ENCODE data around the gene KLF16. TPM values are rescaled to one million over a fixed set of nuclear protein-coding genes. Genes with fewer than 3 reads are reported as not detected.

Gene KLF16
- total RNA-seq, 1 donor from 2014 or later: 2.6 TPM

DNA sequence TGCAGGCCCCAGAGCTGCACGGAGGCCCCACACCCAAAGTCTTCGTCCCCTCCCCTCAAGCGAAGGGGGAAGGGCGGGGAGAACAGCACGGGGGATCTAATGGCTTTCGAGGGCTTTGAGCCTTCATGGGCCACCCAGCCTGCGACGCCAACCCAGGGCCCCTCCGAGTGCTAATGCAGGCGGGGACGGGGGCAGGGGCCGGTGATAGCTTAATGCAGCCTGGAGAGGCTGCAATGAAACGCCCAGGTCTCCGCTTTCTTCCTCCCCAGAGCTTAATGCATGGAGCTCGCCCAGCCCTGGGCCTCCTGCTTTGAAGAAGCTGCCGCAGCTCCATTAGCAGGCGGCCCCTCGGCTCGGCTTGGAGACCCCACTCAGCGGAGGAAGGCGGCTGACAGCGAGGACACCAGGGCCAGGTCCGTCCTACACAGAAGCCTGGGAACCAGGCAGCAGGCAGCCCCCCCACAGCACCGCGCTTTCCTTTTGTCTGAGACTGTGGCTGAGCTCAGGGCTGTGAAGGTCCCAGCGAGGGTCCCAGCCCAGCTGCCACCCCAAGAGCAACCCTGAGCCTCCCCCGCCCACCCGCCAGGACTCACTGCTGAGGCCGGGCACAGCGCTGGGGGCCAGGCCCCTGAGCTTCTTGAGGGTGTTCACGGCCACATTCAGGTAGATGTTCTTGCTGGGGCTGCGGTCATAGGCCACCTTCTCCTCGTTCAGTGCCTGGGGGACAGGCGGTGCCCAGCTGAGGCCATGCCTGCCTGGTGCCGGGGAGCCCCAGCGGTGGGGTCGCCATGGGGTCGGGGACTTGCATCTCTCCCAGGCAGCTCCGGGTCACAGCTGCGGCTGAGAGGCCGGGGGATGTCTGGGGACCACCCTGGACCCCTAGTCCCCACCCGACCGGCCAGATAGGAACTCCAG lies 43.8 kb downstream of the KLF16 start:
- H3K9me3 ChIP-seq (ENCODE audit: control insufficient read depth in 3 of 3, low read length in 3 of 3): no peaks in the 10 kb centered on the region
- H3K27me3 ChIP-seq (ENCODE audit: control insufficient read depth in 3 of 3, insufficient read depth in 3 of 3, low read length in 3 of 3): no peaks in the 10 kb centered on the region
- H3K4me3 ChIP-seq (ENCODE audit: low read length in 3 of 3): no peak overlapping the region
- peaks cover 61 to 65% (median 65%) of the 10 kb centered on the region in 3 donors for H3K36me3 ChIP-seq (ENCODE audit: control insufficient read depth in 3 of 3, insufficient read depth in 3 of 3, low read length in 3 of 3)
- no peak overlapping the region for H3K27ac ChIP-seq (ENCODE audit: low read depth, low read length)
- no peak overlapping the region for H3K9ac ChIP-seq (ENCODE audit: low read depth in 1 of 3, low read length in 3 of 3)
- H3K4me1 ChIP-seq (ENCODE audit: control insufficient read depth in 3 of 3, insufficient read depth in 3 of 3, low read length in 3 of 3): peaks cover 0 to 3% (median 3%) of the 10 kb centered on the region in 3 donors

DNA sequence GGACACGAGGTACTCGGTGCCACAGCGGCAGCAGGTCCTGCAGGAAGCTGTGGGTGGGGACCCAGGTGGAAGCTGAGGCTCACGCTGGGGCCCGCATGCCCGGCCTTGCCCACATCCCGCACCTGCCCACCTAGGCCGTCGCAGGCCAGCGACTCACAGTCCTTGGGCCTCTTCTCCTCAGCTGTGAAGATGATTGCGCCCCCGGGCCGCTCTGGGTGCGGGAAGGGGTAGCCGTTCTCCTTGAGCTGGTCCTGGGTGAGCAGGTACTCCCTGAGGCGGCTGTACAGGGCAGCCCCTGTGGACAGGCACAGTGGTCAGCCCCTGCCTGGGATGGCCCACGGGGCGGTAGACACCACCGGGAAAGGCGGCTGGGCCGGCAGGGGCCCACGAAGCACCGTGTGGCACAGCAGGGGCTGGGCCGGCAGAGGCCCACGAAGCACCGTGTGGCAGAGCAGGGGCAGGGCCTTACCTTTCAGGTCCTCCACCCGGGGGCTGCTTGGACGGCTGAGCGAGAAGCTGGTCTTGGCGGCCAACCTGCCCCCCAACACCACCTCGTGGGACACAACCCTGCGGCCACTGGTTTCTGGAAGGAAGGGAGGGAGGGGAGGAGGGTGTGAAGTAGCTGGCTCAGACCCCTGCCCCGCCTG lies 44.7 kb downstream of the KLF16 start:
- Histone ChIP-seq H3K9ac (ENCODE audit: low read depth in 1 of 3, low read length in 3 of 3) (no peak overlapping the region), H3K36me3 (ENCODE audit: control insufficient read depth in 3 of 3, insufficient read depth in 3 of 3, low read length in 3 of 3) (peaks cover 53 to 59% (median 58%) of the 10 kb centered on the region in 3 donors), H3K4me3 (ENCODE audit: low read length in 3 of 3) (no peak overlapping the region), H3K4me1 (ENCODE audit: control insufficient read depth in 3 of 3, insufficient read depth in 3 of 3, low read length in 3 of 3) (peaks cover 4 to 12% (median 6%) of the 10 kb centered on the region in 3 donors), H3K27me3 (ENCODE audit: control insufficient read depth in 3 of 3, insufficient read depth in 3 of 3, low read length in 3 of 3) (no peaks in the 10 kb centered on the region), H3K9me3 (ENCODE audit: control insufficient read depth in 3 of 3, low read length in 3 of 3) (no peaks in the 10 kb centered on the region), H3K27ac (ENCODE audit: low read depth, low read length) (no peak overlapping the region)

DNA sequence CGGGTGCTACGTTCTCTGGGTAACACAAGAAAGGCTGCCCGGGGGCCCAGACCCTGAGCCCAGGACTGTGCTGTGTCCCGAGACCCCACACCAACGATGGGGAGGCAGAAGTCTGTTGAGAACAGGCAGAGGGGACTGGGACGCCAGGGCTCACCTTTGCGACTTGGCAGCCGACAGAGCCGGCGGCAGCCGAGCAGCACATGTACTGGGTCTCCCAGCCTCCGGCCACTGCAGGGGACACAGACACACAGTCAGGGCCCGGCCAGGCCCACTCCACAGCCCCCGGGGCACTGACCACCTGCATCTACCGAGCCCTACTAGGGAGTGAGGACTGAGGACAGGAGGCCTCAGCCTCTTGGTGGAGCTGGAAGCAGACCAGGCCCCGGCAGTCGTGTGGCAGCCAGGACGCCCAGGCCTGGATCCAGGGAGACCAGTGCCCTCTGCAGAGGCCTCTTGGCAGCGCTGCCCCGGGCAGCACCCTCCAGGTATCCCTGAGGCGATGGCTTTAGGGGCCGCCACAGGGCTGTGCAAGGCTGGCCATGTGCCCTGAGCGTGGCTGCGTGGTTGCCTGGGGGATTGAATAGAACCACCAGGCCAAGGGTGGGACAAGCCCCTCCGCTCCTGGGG lies 45.7 kb downstream of the KLF16 start:
- no peak overlapping the region for H3K4me3 ChIP-seq (ENCODE audit: low read length in 3 of 3)
- no peaks in the 10 kb centered on the region for H3K9me3 ChIP-seq (ENCODE audit: control insufficient read depth in 3 of 3, low read length in 3 of 3)
- no peak overlapping the region for H3K27ac ChIP-seq (ENCODE audit: low read depth, low read length)
- H3K27me3 ChIP-seq (ENCODE audit: control insufficient read depth in 3 of 3, insufficient read depth in 3 of 3, low read length in 3 of 3): no peaks in the 10 kb centered on the region
- no peak overlapping the region for H3K9ac ChIP-seq (ENCODE audit: low read depth in 1 of 3, low read length in 3 of 3)
- peaks cover 49 to 54% (median 50%) of the 10 kb centered on the region in 3 donors for H3K36me3 ChIP-seq (ENCODE audit: control insufficient read depth in 3 of 3, insufficient read depth in 3 of 3, low read length in 3 of 3)
- H3K4me1 ChIP-seq (ENCODE audit: control insufficient read depth in 3 of 3, insufficient read depth in 3 of 3, low read length in 3 of 3): peaks cover 10 to 22% (median 14%) of the 10 kb centered on the region in 3 donors

DNA sequence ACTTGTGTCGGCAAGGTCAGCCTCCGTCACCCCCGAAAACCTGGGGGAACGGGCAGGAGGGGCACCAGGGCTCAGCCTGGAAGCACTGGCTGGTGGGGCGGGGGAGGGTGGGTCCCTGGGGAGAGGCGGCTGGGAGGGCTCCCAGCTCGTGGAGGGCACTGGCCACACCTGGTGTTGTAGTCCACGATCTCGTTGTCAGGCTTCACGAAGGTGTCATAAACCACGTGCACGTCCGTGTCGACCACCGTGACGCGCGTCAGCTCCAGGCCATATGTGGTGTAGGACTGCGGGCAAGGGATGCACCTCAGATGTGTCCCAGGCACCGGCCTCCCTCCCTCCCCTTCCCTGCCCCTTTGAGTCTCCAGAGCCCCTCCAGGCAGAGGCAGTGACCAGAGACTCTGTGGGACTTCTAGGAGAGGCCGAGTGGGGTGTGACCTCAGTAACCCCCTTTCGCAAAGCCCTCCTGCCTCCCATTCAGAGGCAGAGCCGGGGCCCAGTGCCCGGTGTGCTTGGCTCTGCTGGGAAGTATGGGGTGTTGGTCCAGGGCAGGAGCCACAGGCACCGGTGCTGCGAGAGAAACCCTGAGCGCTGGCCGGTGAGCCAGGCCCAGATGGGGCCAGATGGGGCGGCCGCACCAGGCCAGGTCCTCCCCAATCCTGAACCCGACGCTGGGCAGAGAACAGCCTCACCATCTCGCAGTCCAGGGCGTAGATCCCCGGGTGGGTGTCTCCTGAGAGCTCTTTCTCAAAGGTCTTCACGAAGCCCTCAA lies 46.7 kb downstream of the KLF16 start:
- H3K9me3 ChIP-seq (ENCODE audit: control insufficient read depth in 3 of 3, low read length in 3 of 3): no peaks in the 10 kb centered on the region
- no peaks in the 10 kb centered on the region for H3K27me3 ChIP-seq (ENCODE audit: control insufficient read depth in 3 of 3, insufficient read depth in 3 of 3, low read length in 3 of 3)
- H3K4me3 ChIP-seq (ENCODE audit: low read length in 3 of 3): no peak overlapping the region
- no peak overlapping the region for H3K9ac ChIP-seq (ENCODE audit: low read depth in 1 of 3, low read length in 3 of 3)
- peaks cover 11 to 25% (median 18%) of the 10 kb centered on the region in 3 donors for H3K4me1 ChIP-seq (ENCODE audit: control insufficient read depth in 3 of 3, insufficient read depth in 3 of 3, low read length in 3 of 3)
- H3K27ac ChIP-seq (ENCODE audit: low read depth, low read length): no peak overlapping the region
- peaks cover 42 to 49% (median 45%) of the 10 kb centered on the region in 3 donors for H3K36me3 ChIP-seq (ENCODE audit: control insufficient read depth in 3 of 3, insufficient read depth in 3 of 3, low read length in 3 of 3)

DNA sequence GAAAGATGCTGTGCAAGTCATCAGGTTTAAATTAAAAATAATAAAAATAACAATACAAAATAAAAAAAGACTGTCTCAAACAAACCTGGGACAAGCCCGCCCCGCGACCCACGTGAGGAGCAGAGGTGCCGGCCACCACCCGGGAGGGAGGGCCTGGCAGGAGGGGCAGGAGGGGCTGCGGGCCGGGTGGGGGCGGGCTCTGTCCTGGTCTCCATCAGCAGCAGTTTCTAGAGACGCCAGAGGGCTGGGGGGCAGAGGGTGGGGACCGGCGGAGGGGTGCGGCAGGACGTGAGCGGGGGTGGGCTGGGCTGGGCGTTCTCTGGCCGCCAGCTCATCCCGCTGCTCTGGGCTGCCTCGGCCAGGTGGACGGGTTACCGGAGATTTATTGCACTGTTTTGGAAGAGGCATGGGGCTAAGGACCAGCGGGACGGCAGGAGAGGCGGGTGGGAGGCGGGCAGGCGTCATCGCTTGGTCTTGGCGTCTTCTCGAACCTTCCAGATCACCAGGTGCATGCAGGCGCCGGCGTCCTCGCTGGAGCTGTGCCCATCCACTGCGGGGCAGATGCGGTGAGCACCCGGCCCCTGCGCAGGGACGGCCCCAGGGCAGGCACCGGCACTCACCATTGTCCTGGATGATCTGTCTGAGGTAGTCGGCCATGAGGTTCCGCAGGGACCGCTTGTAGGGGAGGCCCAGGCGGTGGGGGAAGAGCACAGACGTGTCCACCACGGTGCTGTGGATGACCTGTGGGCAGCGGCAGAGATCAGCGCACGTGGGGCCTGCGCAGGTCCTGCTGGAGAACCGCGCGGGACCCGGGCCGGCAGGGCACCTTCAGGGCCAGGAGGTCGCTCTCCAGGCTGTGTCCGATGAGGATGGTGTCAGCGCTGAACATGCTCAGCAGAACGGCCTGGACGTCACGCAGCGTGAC lies 47.5 kb downstream of the KLF16 start:
- Histone ChIP-seq H3K27me3 (ENCODE audit: control insufficient read depth in 3 of 3, insufficient read depth in 3 of 3, low read length in 3 of 3) (no peaks in the 10 kb centered on the region), H3K9me3 (ENCODE audit: control insufficient read depth in 3 of 3, low read length in 3 of 3) (no peaks in the 10 kb centered on the region), H3K9ac (ENCODE audit: low read depth in 1 of 3, low read length in 3 of 3) (no peak overlapping the region), H3K4me3 (ENCODE audit: low read length in 3 of 3) (no peak overlapping the region), H3K27ac (ENCODE audit: low read depth, low read length) (no peak overlapping the region), H3K36me3 (ENCODE audit: control insufficient read depth in 3 of 3, insufficient read depth in 3 of 3, low read length in 3 of 3) (peaks cover 40 to 46% (median 41%) of the 10 kb centered on the region in 3 donors), H3K4me1 (ENCODE audit: control insufficient read depth in 3 of 3, insufficient read depth in 3 of 3, low read length in 3 of 3) (peaks cover 11 to 27% (median 22%) of the 10 kb centered on the region in 3 donors)

DNA sequence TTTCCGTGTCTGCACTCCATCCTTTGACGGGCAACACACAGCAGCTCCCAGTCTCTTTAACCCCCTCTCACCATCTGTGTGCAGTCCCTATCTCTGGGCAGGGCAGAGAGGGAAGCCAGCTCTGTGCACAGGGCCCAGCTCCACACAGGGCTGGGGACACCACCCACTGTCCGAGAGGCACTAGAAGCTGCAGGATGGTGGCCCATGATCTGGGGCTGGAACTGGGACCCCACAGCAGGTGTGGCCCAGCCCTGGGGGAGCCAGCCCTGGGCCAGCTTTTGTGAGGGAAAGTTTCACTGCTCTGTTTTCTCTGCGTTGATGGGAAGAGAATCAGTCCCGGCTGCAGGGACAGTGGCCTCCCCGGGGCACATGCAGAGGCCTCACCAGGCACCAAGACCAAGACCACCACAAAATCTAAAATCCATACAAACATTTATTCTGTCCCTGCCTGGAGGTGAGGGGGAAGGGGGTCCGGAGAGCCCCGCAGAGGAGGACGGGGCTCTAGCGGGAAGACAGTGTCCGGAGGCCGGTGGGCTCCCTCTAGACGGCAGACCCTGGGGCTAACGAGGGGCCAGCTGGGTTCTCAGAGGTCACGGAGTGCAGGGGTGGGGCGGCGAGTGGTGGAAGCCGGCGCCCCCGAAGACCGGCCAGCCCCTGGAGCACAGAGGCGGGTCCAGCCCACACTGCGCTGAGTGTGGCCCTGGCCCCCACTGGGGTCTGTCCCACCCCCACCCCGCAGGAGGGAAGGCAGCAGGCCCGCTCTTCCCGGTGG lies 48.4 kb downstream of the KLF16 start:
- Histone ChIP-seq H3K9ac (ENCODE audit: low read depth in 1 of 3, low read length in 3 of 3) (peak overlapping the region in 1 of 3 donors; percentile 50), H3K4me1 (ENCODE audit: control insufficient read depth in 3 of 3, insufficient read depth in 3 of 3, low read length in 3 of 3) (peaks cover 11 to 27% (median 22%) of the 10 kb centered on the region in 3 donors), H3K27me3 (ENCODE audit: control insufficient read depth in 3 of 3, insufficient read depth in 3 of 3, low read length in 3 of 3) (no peaks in the 10 kb centered on the region), H3K4me3 (ENCODE audit: low read length in 3 of 3) (no peak overlapping the region), H3K36me3 (ENCODE audit: control insufficient read depth in 3 of 3, insufficient read depth in 3 of 3, low read length in 3 of 3) (peaks cover 35 to 38% (median 36%) of the 10 kb centered on the region in 3 donors), H3K27ac (ENCODE audit: low read depth, low read length) (no peak overlapping the region), H3K9me3 (ENCODE audit: control insufficient read depth in 3 of 3, low read length in 3 of 3) (no peaks in the 10 kb centered on the region)

DNA sequence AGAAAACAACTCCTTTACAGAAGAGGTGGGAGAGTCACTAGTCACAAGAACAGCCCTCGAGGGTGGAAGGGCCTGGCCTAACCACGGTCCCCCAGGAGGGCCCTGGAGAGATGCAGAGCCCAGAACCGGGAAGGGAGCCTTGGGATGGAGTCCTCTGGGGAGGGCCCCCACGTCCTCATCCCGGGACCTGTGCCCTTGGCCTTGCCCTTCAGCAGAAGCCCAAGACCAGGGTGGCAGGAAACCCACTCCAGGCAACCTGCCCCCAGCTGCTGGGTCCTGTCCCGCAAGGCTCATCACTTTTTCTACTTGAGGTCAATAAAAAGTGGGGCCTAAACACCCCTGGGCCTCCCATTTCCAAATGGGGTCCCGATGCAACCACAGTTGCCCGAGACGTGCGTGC lies 49.0 kb downstream of the KLF16 start:
- Histone ChIP-seq H3K27ac (ENCODE audit: low read depth, low read length) (no peak overlapping the region), H3K9me3 (ENCODE audit: control insufficient read depth in 3 of 3, low read length in 3 of 3) (no peaks in the 10 kb centered on the region), H3K36me3 (ENCODE audit: control insufficient read depth in 3 of 3, insufficient read depth in 3 of 3, low read length in 3 of 3) (peaks cover 28 to 32% (median 31%) of the 10 kb centered on the region in 3 donors)

More for the DNA sequence above, 49.0 kb downstream of the KLF16 start:
- Histone ChIP-seq H3K4me1 (ENCODE audit: control insufficient read depth in 3 of 3, insufficient read depth in 3 of 3, low read length in 3 of 3) (peaks cover 11 to 27% (median 22%) of the 10 kb centered on the region in 3 donors), H3K27me3 (ENCODE audit: control insufficient read depth in 3 of 3, insufficient read depth in 3 of 3, low read length in 3 of 3) (no peaks in the 10 kb centered on the region), H3K9ac (ENCODE audit: low read depth in 1 of 3, low read length in 3 of 3) (peak overlapping the region in 1 of 3 donors; percentile 50), H3K4me3 (ENCODE audit: low read length in 3 of 3) (no peak overlapping the region)
